Stomach (tissue), 4 donors: Measurements from ENCODE around the gene SYDE1.

ENCODE experiments used
- CTCF ChIP-seq, 7 experiments: fragments of 450-650 bp in 4 of 7; fragments of 200-600 bp in 3 of 7; sonication (generic) in 3 of 7; IDR thresholded peaks; one replicate each; pipeline ENCODE4 v1.5.1; 2016 to 2019; ENCODE audit warnings: antibody characterized with exemption in 7 of 7, control low read depth in 2 of 7, mild to moderate bottlenecking in 1 of 7
- EP300 ChIP-seq: sonication (generic); formaldehyde crosslinking; IDR thresholded peaks from one replicate; pipeline ENCODE4 v1.6.1; 2017; ENCODE audit warnings: antibody characterized with exemption
- POLR2AphosphoS5 ChIP-seq, 3 donors: sonication (generic); formaldehyde crosslinking; IDR thresholded peaks; one replicate each; pipeline ENCODE4 v1.6.1; 2016; ENCODE audit warnings: antibody characterized with exemption in 3 of 3

- TF ChIP-seq EP300, result no peak
- TF ChIP-seq CTCF (IDR thresholded peaks at IDR 0.05), result no peak
- TF ChIP-seq POLR2AphosphoS5 (IDR thresholded peaks at IDR 0.05), result no peak
These were observed 54.1 kb downstream of the SYDE1 start for GRCh38 chr19:15161028-15161984.
